ENCODE results near the gene R3HDM2.
"Not testable (repeated sequence)": the region's sequence is repeated elsewhere in the genome, so short reads cannot be mapped to it uniquely, and the experiment has no call there.

The R3HDM2 gene

GRCh38 chr12:57452937-57453509 lies 22.2 kb upstream of the R3HDM2 start:
- no peak for DNase-seq (ENCODE audit: low read depth)

GRCh38 chr12:57452181-57452936 lies 21.5 kb upstream of the R3HDM2 start:
- no peak for DNase-seq (ENCODE audit: low read depth)

DNA sequence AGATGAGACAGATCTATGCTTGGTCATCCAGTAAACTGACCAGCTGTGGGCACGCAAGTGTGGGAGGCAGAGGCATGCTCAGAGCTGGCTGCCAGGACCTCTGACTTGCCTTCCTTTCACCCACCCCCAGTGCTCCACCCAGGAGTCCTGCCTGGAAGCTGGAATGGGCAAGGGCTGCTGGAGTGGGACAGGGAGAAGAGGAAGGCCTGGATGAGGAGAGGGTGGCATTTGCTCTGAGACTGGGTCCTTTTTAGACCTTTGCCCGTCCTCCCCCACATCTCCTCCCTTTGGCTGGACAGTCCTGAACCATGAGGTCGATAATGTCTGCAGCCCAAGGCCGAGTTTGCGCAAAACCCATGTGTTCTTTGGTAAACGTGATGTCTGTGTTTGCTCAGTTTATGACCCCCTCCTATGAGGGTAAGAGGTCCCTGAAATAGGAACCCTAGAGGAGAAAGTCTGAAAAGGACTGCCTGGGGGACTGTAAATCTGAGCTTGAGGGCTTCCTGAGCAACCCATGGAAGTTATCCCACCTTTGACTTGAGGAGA lies 20.5 kb upstream of the R3HDM2 start:
- DNase-seq (ENCODE audit: low read depth): no peak

- DNase-seq (ENCODE audit: low read depth): no peak
Measured at GRCh38 chr12:57450057-57450456, 19.2 kb upstream of the R3HDM2 start.

DNA sequence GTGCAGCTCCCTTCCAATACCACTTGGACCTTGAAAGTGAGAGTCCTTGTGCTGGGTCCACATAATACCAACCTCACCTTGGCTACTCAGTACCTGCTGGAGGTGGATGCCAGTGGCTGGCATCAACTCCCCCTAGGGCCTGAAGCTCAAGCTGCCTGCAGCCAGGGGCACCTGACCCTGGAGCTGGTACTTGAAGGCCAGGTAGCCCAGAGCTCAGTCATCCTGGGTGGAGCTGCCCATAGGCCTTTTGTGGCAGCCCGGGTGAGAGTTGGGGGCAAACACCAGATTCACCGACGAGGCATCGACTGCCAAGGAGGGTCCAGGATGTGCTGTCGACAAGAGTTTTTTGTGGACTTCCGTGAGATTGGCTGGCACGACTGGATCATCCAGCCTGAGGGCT lies 18.5 kb upstream of the R3HDM2 start:
- no peak for DNase-seq (ENCODE audit: low read depth)

DNA sequence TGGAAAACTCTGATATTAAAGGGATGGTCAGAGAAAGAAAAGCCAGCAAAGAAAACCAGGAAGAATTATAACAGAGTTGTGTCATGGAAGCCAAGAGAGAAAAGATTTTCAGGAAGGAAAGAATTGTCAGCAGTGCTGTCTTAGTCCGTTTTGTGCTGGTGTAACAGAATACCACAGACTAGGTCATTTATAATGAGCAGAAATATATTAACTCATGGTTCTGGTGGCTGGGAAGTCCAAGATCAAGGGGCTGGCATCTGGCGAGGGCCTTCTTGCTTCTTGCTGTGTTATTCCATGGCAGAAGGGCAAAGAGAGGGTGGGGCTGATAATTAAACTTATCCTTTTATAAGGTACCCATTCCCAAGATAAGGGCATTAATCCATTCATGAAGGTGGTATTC lies 17.8 kb upstream of the R3HDM2 start:
- DNase-seq (ENCODE audit: low read depth): no peak

- DNase-seq (ENCODE audit: low read depth): no peak
Measured at GRCh38 chr12:57446292-57446960, 15.6 kb upstream of the R3HDM2 start.

- no peak for DNase-seq (ENCODE audit: low read depth)
Measured at GRCh38 chr12:57444744-57445143, 13.9 kb upstream of the R3HDM2 start.

DNA sequence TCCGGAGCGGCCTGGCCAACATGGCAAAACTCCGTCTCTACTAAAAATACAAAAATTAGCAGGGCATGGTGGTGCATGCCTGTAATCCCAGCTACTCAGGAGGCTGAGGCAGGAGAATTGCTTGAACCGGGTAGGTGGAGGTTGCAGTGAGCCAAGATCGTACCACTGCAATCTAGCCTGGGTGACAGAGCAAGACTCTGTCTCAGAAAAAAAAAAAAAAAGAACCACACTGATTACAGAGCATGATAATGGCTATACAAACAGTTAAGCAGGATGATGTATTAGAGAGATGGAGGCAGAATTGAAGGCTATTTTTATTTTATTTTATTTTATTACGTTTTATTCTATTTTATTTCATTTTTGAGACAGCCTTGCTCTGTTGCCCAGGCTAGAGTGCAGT lies 13.5 kb upstream of the R3HDM2 start:
- DNase-seq (ENCODE audit: low read depth): not testable (repeated sequence)

DNA sequence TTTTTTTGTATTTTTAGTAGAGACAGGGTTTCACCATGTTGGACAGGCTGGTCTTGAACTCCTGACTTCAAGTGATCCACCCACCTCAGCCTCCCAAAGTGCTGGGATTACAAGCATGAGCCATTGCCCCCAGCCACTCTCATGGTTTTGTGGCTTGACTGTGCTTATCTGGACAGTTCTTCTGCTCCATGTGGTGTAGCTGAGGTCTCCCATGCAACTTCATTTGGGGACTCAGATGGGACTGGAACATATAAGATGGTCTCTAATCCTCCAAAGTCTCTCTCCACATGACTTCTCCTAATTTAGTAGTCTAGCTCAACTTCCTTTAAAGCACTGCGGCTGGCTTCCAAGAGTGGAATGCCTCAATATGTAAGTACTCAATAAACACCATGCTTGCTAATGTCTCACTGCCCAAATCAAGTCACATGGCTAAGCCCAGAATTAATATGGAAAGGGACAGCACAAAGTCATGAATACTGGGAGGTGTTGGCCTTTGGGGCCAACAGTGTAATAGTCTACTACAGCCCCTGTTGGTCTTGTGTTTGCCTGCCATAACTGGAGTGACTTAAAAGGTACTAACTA lies 11.1 kb upstream of the R3HDM2 start:
- no peak for DNase-seq (ENCODE audit: low read depth)

DNA sequence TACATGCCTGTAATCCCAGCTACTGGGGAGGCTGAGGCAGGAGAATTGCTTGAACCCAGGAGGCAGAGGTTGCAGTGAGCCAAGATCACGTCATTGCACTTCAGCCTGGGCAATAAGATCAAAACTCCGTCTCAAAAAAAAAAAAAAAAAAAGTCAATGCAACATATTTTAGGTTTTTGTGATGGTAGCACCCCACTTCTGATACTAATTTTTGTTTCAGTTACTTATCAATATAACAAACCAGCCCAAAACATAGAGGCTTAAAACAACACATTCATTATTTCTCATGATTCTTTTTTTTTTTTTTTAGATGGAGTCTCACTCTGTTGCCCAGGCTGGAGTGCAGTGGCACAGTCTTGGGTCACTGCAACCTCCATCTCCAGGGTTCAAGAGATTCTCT lies 10.6 kb upstream of the R3HDM2 start:
- DNase-seq (ENCODE audit: low read depth): not testable (repeated sequence)

DNA sequence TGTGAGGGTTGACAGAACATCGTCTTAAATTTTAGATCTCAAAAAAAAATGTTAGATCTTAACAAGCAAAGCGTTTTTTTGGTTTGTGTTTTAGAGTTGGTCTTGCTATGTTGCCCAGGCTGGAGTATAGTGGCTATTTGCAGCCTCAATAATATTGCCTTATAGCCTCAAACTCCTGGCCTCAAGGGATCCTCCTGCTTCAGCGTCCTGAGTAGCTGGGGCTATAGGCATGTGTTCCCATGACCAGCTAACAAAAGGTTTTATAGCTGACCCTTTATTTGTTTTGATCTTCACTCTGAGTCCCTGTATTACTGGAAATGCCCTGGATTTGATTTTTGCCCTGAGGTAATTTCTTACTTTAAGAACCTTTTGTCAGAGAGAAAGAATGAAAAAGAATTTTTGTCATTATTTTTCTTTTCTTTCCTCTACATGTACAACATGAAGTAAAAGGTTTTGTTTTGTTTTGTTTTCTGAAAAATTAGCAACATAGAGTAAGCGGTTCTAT lies 9.0 kb upstream of the R3HDM2 start:
- no peak for DNase-seq (ENCODE audit: low read depth)

GRCh38 chr12:57438400-57438799 lies 7.6 kb upstream of the R3HDM2 start:
- DNase-seq (ENCODE audit: low read depth): no peak

DNA sequence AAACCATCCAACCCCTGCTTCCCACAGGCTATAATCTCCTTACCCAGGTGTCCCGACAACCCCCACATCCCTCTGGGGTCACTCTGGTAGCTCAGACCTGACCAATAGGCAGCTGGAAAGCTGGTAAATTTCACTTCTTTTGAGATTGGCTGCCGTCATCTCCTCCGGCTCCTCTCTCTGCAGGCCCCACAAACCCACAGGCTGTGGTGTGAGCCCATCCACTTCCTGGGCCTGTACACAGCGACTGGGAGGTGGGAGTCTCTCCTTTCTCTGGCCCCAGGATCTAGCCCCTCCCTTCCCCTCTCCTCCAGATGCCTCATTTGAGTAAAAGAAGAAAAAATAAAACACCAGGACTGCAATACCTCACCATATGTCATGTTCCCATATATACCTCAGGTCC lies 4.5 kb upstream of the R3HDM2 start:
- no peak for DNase-seq (ENCODE audit: low read depth)

DNA sequence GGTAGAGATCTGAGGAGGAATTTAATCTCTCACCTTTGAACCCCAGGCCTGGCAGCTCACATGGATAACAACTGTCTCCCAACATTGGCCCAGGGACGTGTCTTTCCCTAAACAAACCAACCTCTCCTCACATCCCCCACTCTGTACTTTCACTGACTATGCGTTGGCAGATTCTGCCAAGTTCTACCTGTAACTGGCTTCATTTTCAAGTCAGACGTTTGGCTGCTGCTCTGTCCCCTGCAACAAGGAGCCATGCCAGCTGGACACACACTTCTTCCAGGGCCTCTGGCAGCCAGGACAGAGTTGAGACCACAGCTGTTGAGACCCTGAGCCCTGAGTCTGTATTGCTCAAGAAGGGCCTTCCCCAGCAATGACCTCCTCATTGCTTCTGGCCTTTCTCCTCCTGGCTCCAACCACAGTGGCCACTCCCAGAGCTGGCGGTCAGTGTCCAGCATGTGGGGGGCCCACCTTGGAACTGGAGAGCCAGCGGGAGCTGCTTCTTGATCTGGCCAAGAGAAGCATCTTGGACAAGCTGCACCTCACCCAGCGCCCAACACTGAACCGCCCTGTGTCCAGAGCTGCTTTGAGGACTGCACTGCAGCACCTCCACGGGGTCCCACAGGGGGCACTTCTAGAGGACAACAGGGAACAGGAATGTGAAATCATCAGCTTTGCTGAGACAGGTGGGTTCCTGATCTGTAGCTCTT lies 3.8 kb upstream of the R3HDM2 start, which contains the start of gene INHBC:
Gene INHBC, plus strand, starts transcription at position 268 of the 707 bp plus-strand sequence. Its CDS starts 103 bp downstream, at position 371.
- DNase-seq (ENCODE audit: low read depth): no peak

DNA sequence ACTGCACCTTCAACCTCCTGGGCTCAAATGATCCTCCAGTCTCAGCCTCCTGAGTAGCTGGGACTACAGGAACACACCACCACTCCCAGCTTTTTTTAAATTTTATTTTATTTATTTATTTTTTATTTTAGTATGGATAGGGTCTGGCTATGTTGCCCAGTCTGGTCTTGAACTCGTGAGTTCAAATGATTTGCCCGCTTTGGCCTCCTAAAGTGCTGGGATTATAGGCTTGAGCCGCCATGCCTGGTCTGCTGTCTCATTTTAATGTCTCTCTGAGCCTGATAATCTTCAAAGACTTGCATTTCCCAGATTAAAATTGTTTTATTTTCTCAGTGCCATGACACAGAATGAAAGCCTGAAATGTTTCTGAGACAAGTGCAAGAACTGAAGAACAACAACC lies 2.5 kb upstream of the R3HDM2 start:
- no peak for DNase-seq (ENCODE audit: low read depth)

- no peak for DNase-seq (ENCODE audit: low read depth)
Measured at GRCh38 chr12:57431654-57432188, 878 bp upstream of the R3HDM2 start.

DNA sequence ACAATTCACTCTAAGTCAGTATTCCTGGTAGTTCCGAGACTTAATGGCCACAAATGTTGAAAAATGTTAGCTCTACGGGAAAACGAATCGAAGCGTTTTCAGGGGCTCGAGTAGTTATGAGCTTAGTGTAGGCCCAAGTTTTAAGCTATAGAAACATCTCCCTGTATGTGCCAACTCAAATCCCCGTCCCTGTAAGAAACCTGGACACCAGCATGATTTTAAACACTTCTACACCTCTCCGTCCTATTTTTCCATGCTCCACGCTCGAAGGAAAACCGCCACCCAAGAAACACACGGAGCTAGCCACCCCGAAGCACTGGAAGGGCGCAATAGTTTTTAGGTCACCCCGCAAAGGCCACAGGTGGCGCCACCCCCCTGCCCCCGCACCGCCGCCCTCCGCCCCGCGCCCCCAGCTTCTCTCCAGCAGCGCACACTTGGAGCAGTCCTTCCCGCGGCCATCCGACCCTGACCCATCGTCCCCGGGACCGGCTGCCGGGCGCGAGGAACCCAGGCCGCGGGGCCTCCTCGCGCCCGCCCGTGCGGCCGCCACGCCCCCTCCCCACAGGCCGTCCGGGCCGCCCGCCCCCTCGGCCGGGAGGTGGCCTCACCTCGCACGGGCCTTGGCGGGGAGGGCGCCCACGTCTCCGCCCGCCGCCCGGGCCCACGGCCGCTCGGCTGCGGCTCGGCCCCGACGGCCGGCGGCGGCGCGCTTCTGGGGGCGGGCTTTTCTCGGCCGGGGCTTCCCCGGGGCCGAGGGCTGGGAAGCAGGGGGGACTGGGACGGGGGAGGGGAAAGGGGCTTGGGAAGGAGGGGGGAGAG lies 522 bp downstream of the R3HDM2 start:
- DNase-seq (ENCODE audit: low read depth): no peak

DNA sequence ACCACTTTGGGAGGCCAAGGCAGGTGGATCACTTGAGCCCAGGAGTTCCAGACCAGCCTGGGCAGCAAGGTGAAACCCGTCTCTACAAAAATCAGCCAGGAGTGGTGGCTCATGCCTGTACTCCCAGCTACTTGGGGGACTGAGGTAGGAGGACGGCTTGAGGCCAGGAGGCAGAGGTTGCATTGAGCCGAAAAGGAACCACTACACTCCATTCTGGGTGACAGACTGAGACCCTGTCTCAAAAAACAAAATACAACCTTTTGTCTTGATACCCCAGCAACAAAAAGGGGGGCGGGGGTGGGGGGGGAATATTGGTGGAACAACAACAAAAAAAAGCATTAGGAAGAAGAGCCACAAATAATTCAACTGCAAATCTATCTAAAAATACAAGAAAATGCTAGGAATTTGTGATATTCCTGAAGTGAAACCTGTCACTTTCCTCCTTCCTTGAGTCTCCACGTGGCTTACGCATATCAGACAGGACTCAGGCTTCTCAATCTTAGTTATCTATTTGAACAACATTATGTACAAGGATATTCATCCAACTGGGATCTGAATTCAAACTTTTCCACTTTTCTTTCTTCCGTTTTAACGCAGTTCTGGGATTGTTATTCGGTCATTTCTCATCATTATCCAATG lies 1.3 kb downstream of the R3HDM2 start:
- DNase-seq (ENCODE audit: low read depth): no peak

GRCh38 chr12:57428965-57429364 lies 1.9 kb downstream of the R3HDM2 start:
- DNase-seq (ENCODE audit: low read depth): no peak
